Stimulated activated CD4-positive, alpha-beta T cell treated with anti-CD3 and anti-CD28 coated beads, Interleukin-12 subunit alpha, Interleukin-12 subunit beta, amount 100 ng/mL, for 4 hours (primary cell): Measurements from ENCODE around the gene KIF4A.

ENCODE experiments used
- DNase-seq: peaks from one replicate; pipeline ENCODE4 v3.0.0-alpha.2; 2020

Gene KIF4A

GRCh38 chrX:70402721-70403120 is 112.8 kb downstream of the KIF4A start:
- no peak for DNase-seq

GRCh38 chrX:70405003-70405402 is 115.1 kb downstream of the KIF4A start:
- no peak for DNase-seq

GRCh38 chrX:70410921-70411320 is 121.0 kb downstream of the KIF4A start:
- no peak for DNase-seq

- DNase-seq: no peak
Measured at GRCh38 chrX:70411475-70411874, 121.6 kb downstream of the KIF4A start.

GRCh38 chrX:70421618-70422017 is 131.7 kb downstream of the KIF4A start:
- no peak for DNase-seq

- no peak for DNase-seq
Measured at GRCh38 chrX:70422851-70423341, 133.0 kb downstream of the KIF4A start, which contains the start of gene GDPD2. GDPD2 (plus strand) TSS chrX:70423314; CDS start chrX:70424985, 1,671 bp downstream.

- no peak for DNase-seq
Measured at GRCh38 chrX:70423936-70424675, 134.2 kb downstream of the KIF4A start.

GRCh38 chrX:70424801-70425200 is 134.9 kb downstream of the KIF4A start:
- no peak for DNase-seq

- DNase-seq: no peak
Measured at GRCh38 chrX:70426286-70427278, 136.7 kb downstream of the KIF4A start.

- no peak for DNase-seq
Measured at GRCh38 chrX:70427365-70427764, 137.5 kb downstream of the KIF4A start.

- no peak for DNase-seq
Measured at GRCh38 chrX:70429759-70430158, 139.9 kb downstream of the KIF4A start.

GRCh38 chrX:70432936-70433847 is 143.3 kb downstream of the KIF4A start:
- no peak for DNase-seq

GRCh38 chrX:70433848-70434351 is 144.0 kb downstream of the KIF4A start:
- peak; percentile 67 for DNase-seq

GRCh38 chrX:70434352-70434866 is 144.5 kb downstream of the KIF4A start:
- DNase-seq: peak; percentile 57

GRCh38 chrX:70434914-70435586 is 145.1 kb downstream of the KIF4A start:
- no peak for DNase-seq

GRCh38 chrX:70436343-70436742 is 146.4 kb downstream of the KIF4A start:
- no peak for DNase-seq

- DNase-seq: no peak
Measured at GRCh38 chrX:70437011-70437410, 147.1 kb downstream of the KIF4A start.

GRCh38 chrX:70437921-70438665 is 148.2 kb downstream of the KIF4A start:
- DNase-seq: no peak

GRCh38 chrX:70439016-70439415 is 149.1 kb downstream of the KIF4A start:
- no peak for DNase-seq

GRCh38 chrX:70442224-70442623 is 152.3 kb downstream of the KIF4A start:
- DNase-seq: no peak
